ENCODE results near the gene FTSJ1.
"Not testable (repeated sequence)": the region's sequence is repeated elsewhere in the genome, so short reads cannot be mapped to it uniquely, and the experiment has no call there.

FTSJ1 gene

GRCh38 chrX:48493890-48494364 lies 17.9 kb downstream of the FTSJ1 start:
- DNase-seq (ENCODE audit: low read depth in 2 of 2): no peak

- no peak for DNase-seq (ENCODE audit: low read depth in 2 of 2)
Observed at GRCh38 chrX:48496660-48497059, 20.7 kb downstream of the FTSJ1 start.

GRCh38 chrX:48497871-48498270 lies 21.9 kb downstream of the FTSJ1 start:
- no peak for DNase-seq (ENCODE audit: low read depth in 2 of 2)

GRCh38 chrX:48498374-48498809 lies 22.4 kb downstream of the FTSJ1 start:
- DNase-seq (ENCODE audit: low read depth in 2 of 2): no peak

GRCh38 chrX:48504261-48504660 lies 28.3 kb downstream of the FTSJ1 start:
- no peak for DNase-seq (ENCODE audit: low read depth in 2 of 2)

GRCh38 chrX:48505481-48505880 lies 29.5 kb downstream of the FTSJ1 start:
- no peak for DNase-seq (ENCODE audit: low read depth in 2 of 2)

GRCh38 chrX:48507246-48507645 lies 31.2 kb downstream of the FTSJ1 start:
- DNase-seq (ENCODE audit: low read depth in 2 of 2): no peak

- DNase-seq (ENCODE audit: low read depth in 2 of 2): peak; percentile 53 to 78
Observed at GRCh38 chrX:48508400-48509244, 32.6 kb downstream of the FTSJ1 start, which contains the start of gene PORCN. Gene PORCN (plus strand): TSS chrX:48508992. CDS start chrX:48509821, 829 bp downstream.

GRCh38 chrX:48509245-48509590 lies 33.2 kb downstream of the FTSJ1 start:
- no peak for DNase-seq (ENCODE audit: low read depth in 2 of 2)

GRCh38 chrX:48509619-48510018 lies 33.6 kb downstream of the FTSJ1 start:
- no peak for DNase-seq (ENCODE audit: low read depth in 2 of 2)

- no peak for DNase-seq (ENCODE audit: low read depth in 2 of 2)
Observed at GRCh38 chrX:48511560-48511959, 35.6 kb downstream of the FTSJ1 start.

GRCh38 chrX:48512371-48512935 lies 36.5 kb downstream of the FTSJ1 start:
- no peak for DNase-seq (ENCODE audit: low read depth in 2 of 2)

GRCh38 chrX:48513670-48514069 lies 37.7 kb downstream of the FTSJ1 start:
- no peak for DNase-seq (ENCODE audit: low read depth in 2 of 2)

- no peak for DNase-seq (ENCODE audit: low read depth in 2 of 2)
Observed at GRCh38 chrX:48514126-48514806, 38.3 kb downstream of the FTSJ1 start.

- DNase-seq (ENCODE audit: low read depth in 2 of 2): no peak
Observed at GRCh38 chrX:48514868-48515460, 39.0 kb downstream of the FTSJ1 start.

GRCh38 chrX:48515842-48516241 lies 39.8 kb downstream of the FTSJ1 start:
- DNase-seq (ENCODE audit: low read depth in 2 of 2): no peak

- DNase-seq (ENCODE audit: low read depth in 2 of 2): no peak
Observed at GRCh38 chrX:48516285-48516684, 40.3 kb downstream of the FTSJ1 start.

- no peak for DNase-seq (ENCODE audit: low read depth in 2 of 2)
Observed at GRCh38 chrX:48516987-48517386, 41.0 kb downstream of the FTSJ1 start.

GRCh38 chrX:48519481-48519880 lies 43.5 kb downstream of the FTSJ1 start:
- DNase-seq (ENCODE audit: low read depth in 2 of 2): not testable (repeated sequence)

- no peak for DNase-seq (ENCODE audit: low read depth in 2 of 2)
Observed at GRCh38 chrX:48520455-48520854, 44.5 kb downstream of the FTSJ1 start.

- DNase-seq (ENCODE audit: low read depth in 2 of 2): no peak
Observed at GRCh38 chrX:48520976-48521352, 45.0 kb downstream of the FTSJ1 start.

Data from stimulated activated CD8-positive, alpha-beta memory T cell treated with anti-CD3 and anti-CD28 coated beads, Interleukin-7, amount 100 ng/mL, for 4 hours (primary cell).